GM15510 (cell line): ENCODE results near the gene PSMA7.

ENCODE experiments used
- POLR2A ChIP-seq: IDR thresholded peaks from 3 replicates; pipeline ENCODE4 v1.6.1; 2011; ENCODE audit warnings: borderline replicate concordance; ENCODE audit not compliant: insufficient read length; ENCODE audit errors: extremely low read depth

Gene PSMA7

GRCh38 chr20:62177307-62177706, 34.1 kb upstream of the PSMA7 start:
- TF ChIP-seq POLR2A = no peak

DNA sequence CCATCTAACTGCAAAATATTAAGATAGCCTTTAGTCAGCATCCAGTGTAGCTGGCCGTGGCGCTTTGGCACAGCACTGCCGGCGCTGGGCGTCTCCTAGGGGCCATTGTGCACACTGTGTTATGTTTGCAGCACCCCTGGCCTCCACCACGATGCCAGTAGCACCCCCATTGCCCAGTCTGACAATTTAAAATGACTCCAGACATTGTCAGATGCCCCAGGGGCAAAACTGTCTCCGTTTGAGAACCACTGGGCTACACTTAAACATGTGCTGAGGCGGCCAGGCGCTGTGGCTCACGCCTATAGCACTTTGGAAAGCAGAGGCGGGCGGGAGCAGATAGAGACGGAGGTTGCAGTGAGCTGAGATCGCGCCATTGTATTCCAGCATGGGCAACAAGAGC, 33.7 kb upstream of the PSMA7 start:
- no peak for TF ChIP-seq POLR2A

DNA sequence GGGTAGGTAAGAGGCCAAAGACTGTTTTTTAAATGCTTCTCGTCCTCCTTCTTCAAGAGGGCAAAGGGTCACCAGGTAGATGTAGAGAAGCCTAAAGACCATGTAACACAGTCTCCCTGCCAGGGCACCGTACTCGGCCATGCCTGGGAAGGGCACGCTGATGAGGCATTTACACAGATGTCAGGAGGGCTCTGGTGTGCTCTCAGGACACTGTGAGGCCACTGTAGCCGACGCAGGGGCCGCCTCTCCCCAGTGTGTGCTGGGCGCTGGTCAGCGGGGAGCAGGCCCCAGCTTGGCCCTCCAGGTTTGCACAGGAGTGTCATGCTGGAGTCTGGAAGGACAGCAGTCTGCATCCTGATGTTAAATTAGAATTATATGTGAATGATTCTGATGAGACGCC, 32.5 kb upstream of the PSMA7 start:
- no peak for TF ChIP-seq POLR2A

GRCh38 chr20:62174870-62175624, 31.9 kb upstream of the PSMA7 start:
- no peak for TF ChIP-seq POLR2A

- TF ChIP-seq POLR2A = no peak
Measured at GRCh38 chr20:62174021-62174804, 31.0 kb upstream of the PSMA7 start.

- no peak for TF ChIP-seq POLR2A
Measured at GRCh38 chr20:62172666-62173065, 29.5 kb upstream of the PSMA7 start.

DNA sequence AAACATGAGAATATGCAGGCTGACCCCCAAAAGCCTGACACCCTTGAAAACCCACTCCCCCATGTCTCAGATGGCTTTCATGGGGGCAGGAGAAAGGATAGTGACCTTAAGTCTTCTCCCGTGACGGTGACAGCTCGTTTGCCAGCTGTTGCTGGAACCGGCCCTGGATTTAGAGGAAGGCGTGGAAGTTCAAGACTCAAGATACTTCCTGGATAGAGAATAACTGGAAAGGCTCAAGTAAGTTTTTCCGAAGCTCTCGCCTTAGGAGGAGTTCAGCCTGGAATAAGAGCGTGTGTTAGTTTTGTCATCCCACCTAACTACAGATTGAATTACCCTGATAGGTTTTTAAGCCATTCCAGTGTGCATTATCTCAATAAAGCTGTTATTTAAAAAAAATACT, 28.1 kb upstream of the PSMA7 start:
- no peak for TF ChIP-seq POLR2A

DNA sequence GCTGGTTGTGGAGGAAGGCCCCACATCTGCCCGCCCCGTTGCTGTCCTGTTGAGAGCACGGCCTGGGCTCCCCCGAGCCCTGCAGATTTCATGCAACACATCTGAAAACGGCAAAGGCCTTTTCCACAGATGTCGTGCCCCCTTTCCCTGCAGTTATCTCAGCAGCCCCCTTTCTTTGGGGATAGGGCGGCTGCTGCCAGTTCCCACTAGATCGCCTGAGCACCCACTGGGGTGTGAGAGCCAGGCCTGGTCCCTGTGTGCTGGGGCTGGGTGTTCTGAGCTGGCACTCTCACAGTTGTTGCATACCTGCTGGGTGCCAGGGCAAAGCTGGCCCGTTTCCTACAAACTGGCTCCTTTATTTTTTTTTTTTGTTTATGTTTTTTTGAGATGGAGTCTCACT, 27.3 kb upstream of the PSMA7 start:
- no peak for TF ChIP-seq POLR2A

DNA sequence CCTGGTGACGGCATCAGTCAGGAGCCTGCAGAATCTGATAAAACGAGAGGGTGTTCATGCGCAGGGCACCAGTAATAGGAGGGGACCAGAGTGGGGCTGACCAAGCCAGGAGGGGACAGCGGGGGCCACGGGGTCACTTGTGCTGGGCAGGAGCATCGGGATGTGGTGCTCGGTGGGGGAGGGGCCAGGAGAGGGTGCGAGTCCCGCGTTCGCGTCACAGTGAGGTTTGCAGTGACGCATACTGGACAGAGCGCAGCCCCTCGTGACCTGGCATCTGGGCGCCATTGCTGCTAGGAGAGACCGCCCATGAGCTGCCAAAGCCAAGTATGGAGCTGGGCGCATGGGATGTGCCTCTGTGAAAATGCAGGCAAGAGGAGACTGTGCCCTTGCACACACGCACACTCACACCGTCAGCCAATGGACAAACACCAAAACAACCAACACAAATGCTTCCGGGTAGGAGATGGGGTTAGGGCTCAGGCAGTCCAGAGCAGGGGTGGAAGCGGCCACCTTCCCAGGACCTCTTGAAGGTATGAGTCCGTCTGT, 25.8 kb upstream of the PSMA7 start:
- no peak for TF ChIP-seq POLR2A

DNA sequence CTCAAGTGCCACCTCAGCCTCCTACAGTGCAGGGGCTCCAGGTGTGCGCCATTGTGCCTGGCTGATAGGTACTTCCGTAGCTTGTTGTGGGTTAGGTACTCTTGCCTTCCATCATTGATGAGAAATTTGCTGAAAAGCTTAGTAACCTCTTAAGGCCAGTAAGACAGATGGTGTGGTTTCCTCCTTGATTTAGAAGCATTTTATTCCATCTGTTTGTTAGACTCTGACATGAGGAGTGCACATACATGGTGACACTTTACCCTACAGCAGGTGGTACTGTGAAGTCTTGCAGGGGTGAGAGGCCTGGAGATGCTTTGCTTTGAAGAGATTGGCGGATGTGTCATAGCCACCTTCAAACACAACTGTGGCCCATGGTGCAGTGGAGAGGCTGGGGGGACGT, 24.9 kb upstream of the PSMA7 start:
- no peak for TF ChIP-seq POLR2A

- TF ChIP-seq POLR2A = no peak
Measured at GRCh38 chr20:62167474-62167873, 24.3 kb upstream of the PSMA7 start.

- TF ChIP-seq POLR2A = no peak
Measured at GRCh38 chr20:62165762-62166399, 22.7 kb upstream of the PSMA7 start.

DNA sequence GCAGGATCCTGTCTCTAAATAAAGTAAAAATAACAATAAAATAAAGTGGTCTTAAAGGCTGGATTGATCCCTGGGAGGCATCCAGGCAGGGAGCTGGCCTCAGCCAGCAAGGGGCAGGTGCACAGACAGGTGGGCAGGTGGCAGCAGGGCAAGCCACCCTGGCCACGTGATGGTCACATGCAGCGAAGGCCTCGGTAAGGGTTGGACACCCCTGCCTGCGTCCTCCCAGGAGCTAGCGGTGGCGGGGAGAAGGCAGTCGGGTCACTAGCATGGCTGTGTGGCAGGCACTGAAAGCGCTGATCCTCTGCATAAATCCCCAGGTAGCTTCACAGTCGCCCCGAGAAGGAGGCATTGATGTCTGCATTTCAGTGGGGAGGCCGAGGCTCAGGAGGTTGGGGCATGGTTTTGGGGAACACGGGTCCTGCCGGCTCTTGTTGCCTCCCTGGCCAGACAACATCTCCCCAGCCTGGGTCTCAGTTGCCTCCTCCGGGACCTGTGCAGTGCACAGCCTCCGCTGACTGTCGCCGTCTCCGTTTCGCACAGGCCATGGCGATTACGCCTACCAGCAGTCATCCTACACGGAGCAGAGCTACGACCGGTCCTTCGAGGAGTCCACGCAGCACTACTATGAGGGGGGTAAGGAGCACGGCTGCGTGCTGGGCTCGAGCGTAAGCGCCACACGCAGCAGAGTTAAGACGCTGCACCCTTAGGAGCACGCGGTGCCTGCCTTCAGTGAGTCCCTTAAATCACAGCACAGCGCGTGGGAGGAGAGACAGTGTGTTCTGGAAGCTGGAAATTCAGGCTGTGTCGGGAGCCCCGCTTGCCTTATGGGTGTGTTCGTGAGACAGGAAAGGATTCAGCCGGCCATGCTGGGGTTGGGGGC, 21.9 kb upstream of the PSMA7 start:
- TF ChIP-seq POLR2A = no peak
